ENCODE data around the gene MATR3.
"Not testable (repeated sequence)": the region's sequence is repeated elsewhere in the genome, so short reads cannot be mapped to it uniquely, and the experiment has no call there.

DNA sequence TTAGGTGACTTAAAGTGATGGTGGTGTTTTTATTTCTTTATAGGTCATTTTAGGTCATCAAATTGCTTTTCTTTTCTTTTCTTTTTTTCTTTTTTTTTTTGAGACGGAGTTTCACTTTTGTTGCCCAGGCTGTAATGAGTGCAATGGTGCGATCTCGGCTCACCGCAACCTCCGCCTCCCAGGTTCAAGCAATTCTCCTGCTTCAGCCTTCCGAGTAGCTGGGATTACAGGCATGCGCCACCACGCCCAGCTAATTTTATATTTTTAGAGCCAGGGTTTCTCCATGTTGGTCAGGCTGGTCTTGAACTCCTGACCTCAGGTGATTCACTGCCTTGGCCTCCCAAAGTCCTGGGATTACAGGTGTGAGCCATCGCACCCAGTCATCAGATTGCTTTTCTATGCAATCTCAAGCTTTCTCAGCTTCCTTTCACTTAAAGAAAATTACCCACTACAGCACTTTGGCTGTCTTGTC is 17.2 kb downstream of the MATR3 start:
- TF ChIP-seq, protein P1, sequence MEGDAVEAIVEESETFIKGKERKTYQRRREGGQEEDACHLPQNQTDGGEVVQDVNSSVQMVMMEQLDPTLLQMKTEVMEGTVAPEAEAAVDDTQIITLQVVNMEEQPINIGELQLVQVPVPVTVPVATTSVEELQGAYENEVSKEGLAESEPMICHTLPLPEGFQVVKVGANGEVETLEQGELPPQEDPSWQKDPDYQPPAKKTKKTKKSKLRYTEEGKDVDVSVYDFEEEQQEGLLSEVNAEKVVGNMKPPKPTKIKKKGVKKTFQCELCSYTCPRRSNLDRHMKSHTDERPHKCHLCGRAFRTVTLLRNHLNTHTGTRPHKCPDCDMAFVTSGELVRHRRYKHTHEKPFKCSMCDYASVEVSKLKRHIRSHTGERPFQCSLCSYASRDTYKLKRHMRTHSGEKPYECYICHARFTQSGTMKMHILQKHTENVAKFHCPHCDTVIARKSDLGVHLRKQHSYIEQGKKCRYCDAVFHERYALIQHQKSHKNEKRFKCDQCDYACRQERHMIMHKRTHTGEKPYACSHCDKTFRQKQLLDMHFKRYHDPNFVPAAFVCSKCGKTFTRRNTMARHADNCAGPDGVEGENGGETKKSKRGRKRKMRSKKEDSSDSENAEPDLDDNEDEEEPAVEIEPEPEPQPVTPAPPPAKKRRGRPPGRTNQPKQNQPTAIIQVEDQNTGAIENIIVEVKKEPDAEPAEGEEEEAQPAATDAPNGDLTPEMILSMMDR (IDR thresholded peaks at IDR 0.05) = not testable (repeated sequence)
- not testable (repeated sequence) for TF ChIP-seq EP300, POLR2A (IDR thresholded peaks at IDR 0.05)
